Mucosa of descending colon (tissue), 3 donors: ENCODE data around the gene PLIN5. TPM values are rescaled to one million over a fixed set of nuclear protein-coding genes. Genes with fewer than 3 reads are reported as not detected.
A peak's percentile ranks its signal among the peaks of the same experiment; 100 is the strongest.
"Not testable (repeated sequence)": the region's sequence is repeated elsewhere in the genome, so short reads cannot be mapped to it uniquely, and the experiment has no call there.

ENCODE experiments used
- ATAC-seq: fragments of 200-7000 bp; cut with Tn5 transposase; one replicate; pipeline ENCODE4 v1.9.1; 2020; ENCODE audit warnings: mild to moderate bottlenecking, moderate library complexity
- DNase-seq, 3 donors: peaks; one replicate each; pipeline ENCODE4 v3.0.0-alpha.2; 2020
- H3K36me3 ChIP-seq: fragments of 200-600 bp; one replicate; pipeline ENCODE4 v1.8.0; 2021; ENCODE audit warnings: low read depth, mild to moderate bottlenecking
- H3K4me1 ChIP-seq: fragments of 200-600 bp; one replicate; pipeline ENCODE4 v1.8.0; 2021; ENCODE audit warnings: low read depth, mild to moderate bottlenecking
- H3K4me3 ChIP-seq: fragments of 200-600 bp; one replicate; pipeline ENCODE4 v1.8.0; 2021; ENCODE audit warnings: mild to moderate bottlenecking
- H3K9me3 ChIP-seq: fragments of 200-600 bp; one replicate; pipeline ENCODE4 v1.8.0; 2021; ENCODE audit warnings: mild to moderate bottlenecking
- CTCF ChIP-seq: fragments of 200-600 bp; IDR thresholded peaks from one replicate; pipeline ENCODE4 v1.8.0; 2022; ENCODE audit warnings: antibody characterized with exemption, mild to moderate bottlenecking
- intact Hi-C, 2 donors: fragments of 100-400 bp; cut with DNase I in 1 of 2; cut with micrococcal nuclease in 1 of 2; formaldehyde crosslinking; loops; one replicate each; pipeline versions ENCODE4 v1.11.0 to v1.11.1; 2022; cut with DNase I, micrococcal nuclease
- total RNA-seq, 3 donors: library from RNA; stranded (reverse); fragmentation: NEBNext Ultra II Directional in 2 of 3; extraction: Animal tissue kit (Norgen Biotek cat#: 25700) in 2 of 3; gene quantifications; one replicate each; pipeline versions ENCODE4 v1.2.1 to v1.2.4, GENCODE V29; 2021 to 2023
- donor health status: DM: no; HTN: no; CAD: no; lungs with moderate emphysema.
- donor health status: DM: no; HTN: no; CAD: no.
- donor health status: DM: no; HTN: yes; CAD: no.

PLIN5 gene
- total RNA-seq, 3 donors from 2014 or later = 3.2 to 6.7 (median 4.5) TPM

DNA sequence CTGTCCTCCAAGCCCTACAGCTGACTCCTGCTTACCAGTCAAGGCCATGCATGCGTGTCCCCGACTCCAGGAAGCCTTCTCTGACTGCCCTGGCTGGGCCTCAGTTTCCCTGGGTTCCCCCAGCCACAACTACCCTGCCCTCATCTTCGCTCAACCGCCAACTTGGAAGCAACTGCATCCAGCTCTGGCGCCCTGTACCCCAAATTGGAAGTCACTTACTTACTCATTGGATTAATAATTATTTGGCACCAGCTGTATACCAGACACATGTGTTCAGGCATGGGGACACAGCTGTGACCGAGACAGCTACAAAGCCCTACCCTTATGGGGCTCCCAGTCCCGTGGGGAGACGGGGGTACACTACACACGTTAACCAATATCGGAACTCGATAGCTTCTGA, 35.4 kb upstream of the PLIN5 start:
- intact Hi-C loops = no loop called here
- ATAC-seq = no peak
- Histone ChIP-seq H3K4me1 (no peaks in the 10 kb centered on the region), H3K4me3 (no peak overlapping the region), H3K36me3 (no peaks in the 10 kb centered on the region), H3K9me3 (no peaks in the 10 kb centered on the region)
- TF ChIP-seq CTCF = no peak
- no peak for DNase-seq

DNA sequence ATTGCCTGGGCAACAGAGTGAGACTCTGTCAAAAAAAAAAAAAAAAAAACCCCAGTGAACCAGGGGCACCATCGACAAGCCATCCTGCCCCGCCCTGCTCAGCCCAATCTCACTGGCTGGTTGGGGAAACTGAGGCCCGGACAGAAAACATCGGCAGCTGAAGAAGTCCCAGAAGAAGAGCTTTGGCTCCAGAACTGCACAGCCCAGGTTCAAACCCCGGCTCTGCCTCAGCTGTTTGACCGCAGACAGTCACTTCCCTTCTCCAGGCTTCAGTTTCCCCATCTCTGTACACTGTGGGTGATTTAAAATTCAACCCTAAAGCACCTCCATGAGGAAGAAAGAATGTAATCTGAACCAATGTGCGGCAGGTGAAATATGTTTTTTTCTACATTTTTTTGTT, 33.9 kb upstream of the PLIN5 start:
- ATAC-seq (no peak), DNase-seq (no peak)
- Histone ChIP-seq H3K4me1 (no peaks in the 10 kb centered on the region), H3K9me3 (no peaks in the 10 kb centered on the region), H3K36me3 (no peaks in the 10 kb centered on the region), H3K4me3 (no peak overlapping the region)
- TF ChIP-seq CTCF = no peak
- intact Hi-C loops = loop anchor here in 1 of 2 donors (5.0 kb wide), 1 partner anchor 68 kb away; the partner anchor contains the start of gene TNFAIP8L1

DNA sequence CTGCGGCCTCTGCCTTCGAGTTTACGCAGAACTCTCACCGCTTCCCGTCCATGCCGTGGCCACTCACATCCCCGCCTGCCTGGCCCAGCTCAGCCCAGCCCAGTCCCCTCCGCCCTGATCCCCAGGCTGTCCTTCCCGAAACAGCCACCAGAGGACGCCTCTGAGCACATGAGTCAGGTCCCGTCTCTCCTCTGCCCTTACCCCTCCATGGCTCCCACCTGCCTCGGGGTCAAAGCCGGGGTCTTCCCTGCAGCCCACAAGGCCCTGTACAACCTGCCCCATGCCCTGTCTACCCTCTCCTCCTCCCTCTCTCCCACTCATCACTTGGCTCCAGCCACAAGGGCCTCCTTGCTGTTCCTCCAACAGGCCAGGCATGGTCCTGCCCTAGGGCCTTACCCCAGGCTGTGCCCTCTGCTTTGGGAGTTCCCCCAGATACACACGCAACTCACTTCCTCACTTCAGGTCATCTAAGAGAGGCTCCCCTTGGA, 32.6 kb upstream of the PLIN5 start:
- H3K36me3 ChIP-seq = no peaks in the 10 kb centered on the region
- intact Hi-C loops = loop anchor here in 1 of 2 donors (5.0 kb wide), 1 partner anchor 70 kb away; the partner anchor contains the start of gene TNFAIP8L1
- H3K4me1 ChIP-seq = no peaks in the 10 kb centered on the region
- peak; percentile 70 to 81 (median 76) for DNase-seq
- no peak overlapping the region for H3K4me3 ChIP-seq
- peak; percentile 85 for ATAC-seq
- TF ChIP-seq CTCF = peak; percentile 55
- H3K9me3 ChIP-seq = no peaks in the 10 kb centered on the region

- DNase-seq (no peak), ATAC-seq (no peak)
- Histone ChIP-seq H3K4me3 (no peak overlapping the region), H3K36me3 (no peaks in the 10 kb centered on the region), H3K4me1 (no peaks in the 10 kb centered on the region), H3K9me3 (no peaks in the 10 kb centered on the region)
- intact Hi-C loops = loop anchor here in 1 of 2 donors (5.0 kb wide), 1 partner anchor 71 kb away; the partner anchor contains the start of gene TNFAIP8L1
- no peak for TF ChIP-seq CTCF
Observed at GRCh38 chr19:4566402-4567051, 31.5 kb upstream of the PLIN5 start.

DNA sequence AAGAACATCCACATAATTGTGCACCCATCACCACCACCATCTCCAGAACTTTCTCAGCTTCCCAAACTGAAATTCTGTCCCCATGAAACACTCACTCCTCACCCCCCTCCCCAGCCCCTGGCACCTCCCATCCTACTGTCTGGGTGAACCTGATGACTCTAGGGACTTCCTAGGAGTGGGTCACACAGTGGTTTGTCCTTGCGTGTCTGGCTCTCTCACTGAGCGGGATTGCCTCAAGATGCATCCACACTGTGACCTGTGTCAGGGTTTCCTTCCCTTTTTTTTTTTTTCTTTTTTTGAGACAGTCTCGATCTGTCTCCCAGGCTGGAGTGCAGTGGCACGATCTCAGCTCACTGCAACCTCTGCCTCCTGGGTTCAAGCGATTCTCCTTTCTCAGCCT, 28.5 kb upstream of the PLIN5 start:
- intact Hi-C loops, H3K36me3 ChIP-seq, DNase-seq, H3K4me1 ChIP-seq, H3K4me3 ChIP-seq, H3K9me3 ChIP-seq: not testable (repeated sequence)
- peak; percentile 56 for ATAC-seq

- ATAC-seq = peak; percentile 49
- H3K36me3 ChIP-seq, H3K9me3 ChIP-seq, H3K4me1 ChIP-seq, DNase-seq, H3K4me3 ChIP-seq, intact Hi-C loops: not testable (repeated sequence)
Observed at GRCh38 chr19:4562085-4562484, 27.1 kb upstream of the PLIN5 start.
